CD4-positive, alpha-beta T cell treated with Interleukin-6 at 100 ng/mL for 8 hours (primary cell): Measurements from ENCODE around the gene RDH5.

ENCODE experiments used
- DNase-seq: peaks from one replicate; pipeline ENCODE4 v3.0.0-alpha.2; 2020; ENCODE audit warnings: mixed read lengths, low spot score

Gene RDH5, protein sequence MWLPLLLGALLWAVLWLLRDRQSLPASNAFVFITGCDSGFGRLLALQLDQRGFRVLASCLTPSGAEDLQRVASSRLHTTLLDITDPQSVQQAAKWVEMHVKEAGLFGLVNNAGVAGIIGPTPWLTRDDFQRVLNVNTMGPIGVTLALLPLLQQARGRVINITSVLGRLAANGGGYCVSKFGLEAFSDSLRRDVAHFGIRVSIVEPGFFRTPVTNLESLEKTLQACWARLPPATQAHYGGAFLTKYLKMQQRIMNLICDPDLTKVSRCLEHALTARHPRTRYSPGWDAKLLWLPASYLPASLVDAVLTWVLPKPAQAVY

DNA sequence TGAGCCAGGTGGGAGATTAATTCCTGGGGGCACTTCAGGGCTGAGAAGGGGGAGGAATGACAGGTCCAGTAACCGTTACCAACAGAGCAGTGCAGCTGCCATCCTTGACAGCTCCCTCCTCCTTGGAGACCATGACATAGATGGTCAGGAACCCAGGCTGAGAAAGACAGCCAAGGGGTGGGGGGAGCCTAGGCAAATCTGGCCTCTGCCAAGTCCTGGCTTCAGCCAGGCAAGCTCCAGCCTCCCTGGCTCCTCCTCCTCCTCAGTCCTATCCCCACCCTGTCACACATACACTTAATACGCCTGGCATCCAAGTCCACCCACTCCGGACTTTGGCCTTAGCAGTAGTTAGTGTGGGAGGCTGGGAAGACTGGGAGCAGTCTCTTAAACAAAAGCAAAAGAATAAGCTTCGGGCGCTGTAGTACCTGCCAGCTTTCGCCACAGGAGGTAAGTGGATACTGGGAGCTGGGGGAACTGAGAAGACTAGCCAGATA is at the start of gene RDH5:
TSS of gene RDH5 (plus strand) at position 323 of the 494 bp plus-strand sequence. CDS start 792 bp downstream, outside the sequence.
- DNase-seq: no peak

DNA sequence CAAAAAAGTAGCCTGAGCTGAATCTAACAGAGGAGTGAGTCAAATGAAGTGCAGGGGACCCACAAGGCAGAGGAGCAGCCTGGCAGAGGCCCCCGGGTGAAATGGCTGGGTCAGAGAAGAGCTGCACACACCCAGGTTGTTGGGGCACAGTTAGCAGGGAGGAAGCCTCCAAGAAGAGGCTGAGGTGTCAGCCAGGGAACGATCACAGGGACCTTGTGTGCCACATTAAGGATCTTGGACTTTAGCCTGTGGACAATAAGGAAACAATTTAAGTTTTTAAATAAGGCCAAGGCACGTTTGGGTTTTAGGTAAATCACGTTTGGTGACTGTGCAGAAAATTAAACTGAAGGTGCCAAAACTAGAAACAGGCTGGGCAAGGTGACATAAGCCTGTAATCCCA is 48.4 kb upstream of the RDH5 start:
- no peak for DNase-seq

DNA sequence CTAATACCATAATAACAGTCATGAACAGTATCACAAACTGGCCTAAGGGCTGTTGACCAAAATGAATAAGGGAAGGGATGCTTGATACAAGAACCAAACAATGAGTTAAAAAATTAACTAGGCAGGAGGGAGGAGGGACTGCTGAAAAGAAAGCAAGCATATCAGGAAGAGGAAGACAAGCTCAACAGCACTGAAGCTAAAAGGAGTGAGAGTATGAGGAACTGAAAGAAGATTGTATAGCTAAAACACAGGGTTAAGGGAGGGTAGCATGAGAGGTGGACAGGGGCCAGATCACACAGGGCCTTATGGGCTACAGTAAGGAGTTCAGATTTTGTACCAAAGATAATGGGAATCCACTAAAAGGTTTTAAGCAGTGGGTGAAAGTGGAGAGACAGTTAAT is 46.6 kb upstream of the RDH5 start:
- no peak for DNase-seq

DNA sequence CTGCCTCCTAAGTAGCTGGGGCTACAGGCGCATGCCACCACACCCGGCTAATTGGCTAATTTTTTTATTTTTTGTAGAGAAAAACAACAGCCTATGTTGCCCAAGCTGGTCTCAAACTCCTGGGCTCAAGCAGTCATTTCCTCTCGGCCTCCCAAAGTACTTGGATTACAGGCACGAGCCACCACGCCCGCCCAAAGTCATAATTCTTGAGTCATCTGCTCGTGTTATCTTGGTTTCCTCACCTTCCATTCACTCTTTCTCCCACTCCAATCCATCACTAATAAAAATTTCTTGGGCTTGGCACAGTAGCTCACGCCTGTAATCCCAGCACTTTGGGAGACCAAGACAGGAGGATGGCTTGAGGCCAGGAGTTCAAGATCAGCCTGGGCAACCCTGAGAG is 44.5 kb upstream of the RDH5 start:
- no peak for DNase-seq

DNA sequence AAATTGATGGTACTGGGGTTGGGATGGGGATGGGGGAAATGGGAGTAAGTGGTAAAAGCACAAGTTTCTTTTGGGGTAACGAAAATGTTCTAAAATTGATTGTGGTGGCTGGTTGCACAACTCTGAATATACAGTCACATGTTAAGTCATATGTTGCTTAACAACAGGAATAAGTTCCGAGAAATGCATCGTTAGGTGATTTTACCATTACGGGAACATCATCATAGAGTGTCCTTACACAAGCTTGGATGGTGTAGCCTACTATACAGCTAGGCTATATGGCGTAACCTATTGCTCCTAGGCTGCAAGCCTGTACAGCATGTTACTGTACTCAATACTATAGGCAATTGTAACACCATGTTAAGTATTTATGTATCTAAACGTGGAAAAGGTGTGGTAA is 43.5 kb upstream of the RDH5 start:
- DNase-seq: no peak

DNA sequence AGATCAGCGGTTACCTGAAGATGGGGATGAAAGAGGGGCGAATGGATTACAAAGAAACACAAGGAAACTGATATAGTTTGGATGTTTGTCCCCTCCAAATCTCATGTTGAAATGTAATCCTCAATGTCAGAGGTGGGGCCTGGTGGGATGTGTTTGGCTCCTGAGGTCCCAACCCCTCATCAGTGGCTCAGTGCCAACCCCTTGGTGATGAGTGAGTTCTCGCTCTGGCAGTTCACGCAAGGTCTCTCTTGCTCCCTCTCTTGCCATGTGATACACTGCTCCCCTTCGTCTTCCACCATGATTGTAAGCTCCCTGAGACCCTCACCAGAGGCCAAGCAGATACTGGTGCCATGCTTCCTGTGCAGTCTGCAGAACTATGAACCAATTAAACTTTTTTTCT is 40.5 kb upstream of the RDH5 start:
- no peak for DNase-seq

DNA sequence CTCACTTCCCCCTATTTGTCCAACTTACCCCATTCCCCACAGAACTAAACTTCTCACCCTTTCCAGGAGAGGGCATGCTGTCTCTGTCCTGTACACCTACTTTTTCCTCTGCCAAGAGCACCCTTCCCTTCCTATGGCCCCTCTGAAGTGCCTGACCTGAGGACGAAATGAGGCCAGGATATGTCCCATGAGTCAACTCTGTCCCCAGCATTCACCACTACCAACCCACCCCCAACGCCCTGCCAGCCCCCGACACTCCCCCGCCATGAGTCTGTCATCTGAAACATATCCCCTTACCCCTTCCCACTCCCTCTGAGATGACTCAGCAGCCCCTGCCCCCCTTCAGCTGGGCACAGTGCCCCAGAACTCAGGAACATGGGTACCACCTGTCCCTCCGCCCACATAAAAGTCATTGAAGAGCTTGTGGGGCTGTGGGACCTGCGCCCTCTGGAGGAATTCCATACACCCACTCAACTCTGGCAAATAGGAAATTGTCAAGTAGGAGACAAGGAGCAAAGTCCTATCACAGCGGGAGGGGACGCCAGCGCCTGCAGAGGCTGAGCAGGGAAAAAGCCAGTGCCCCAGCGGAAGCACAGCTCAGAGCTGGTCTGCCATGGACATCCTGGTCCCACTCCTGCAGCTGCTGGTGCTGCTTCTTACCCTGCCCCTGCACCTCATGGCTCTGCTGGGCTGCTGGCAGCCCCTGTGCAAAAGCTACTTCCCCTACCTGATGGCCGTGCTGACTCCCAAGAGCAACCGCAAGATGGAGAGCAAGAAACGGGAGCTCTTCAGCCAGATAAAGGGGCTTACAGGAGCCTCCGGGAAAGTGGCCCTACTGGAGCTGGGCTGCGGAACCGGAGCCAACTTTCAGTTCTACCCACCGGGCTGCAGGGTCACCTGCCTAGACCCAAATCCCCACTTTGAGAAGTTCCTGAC is 38.8 kb upstream of the RDH5 start:
- no peak for DNase-seq

DNA sequence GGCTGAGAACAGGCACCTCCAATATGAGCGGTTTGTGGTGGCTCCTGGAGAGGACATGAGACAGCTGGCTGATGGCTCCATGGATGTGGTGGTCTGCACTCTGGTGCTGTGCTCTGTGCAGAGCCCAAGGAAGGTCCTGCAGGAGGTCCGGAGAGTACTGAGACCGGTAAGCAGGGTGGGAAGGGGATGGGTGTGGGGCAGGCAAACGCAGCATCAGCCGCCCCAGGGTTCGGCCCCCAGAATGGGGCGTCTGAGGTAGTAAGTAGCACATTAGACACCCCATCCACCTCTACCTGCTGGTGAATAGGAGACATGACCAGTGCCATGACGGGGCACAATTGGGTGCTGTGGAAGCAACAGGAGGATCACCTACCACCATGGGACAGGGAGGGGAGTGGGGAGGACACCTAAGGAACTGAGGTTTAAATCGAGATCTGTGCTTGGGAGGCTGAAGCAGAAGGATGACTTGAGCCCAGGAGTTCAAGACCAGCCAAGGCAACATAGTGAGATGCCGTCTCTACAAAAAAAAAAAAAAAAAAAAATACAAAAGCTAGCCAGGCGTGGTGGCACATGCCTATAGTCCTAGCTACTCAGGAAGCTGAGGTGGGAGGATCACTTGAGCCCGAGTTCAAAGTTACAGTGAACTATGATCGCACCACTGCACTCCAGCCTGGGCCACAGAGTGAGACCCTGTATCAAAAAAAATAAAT is 38.0 kb upstream of the RDH5 start:
- no peak for DNase-seq

DNA sequence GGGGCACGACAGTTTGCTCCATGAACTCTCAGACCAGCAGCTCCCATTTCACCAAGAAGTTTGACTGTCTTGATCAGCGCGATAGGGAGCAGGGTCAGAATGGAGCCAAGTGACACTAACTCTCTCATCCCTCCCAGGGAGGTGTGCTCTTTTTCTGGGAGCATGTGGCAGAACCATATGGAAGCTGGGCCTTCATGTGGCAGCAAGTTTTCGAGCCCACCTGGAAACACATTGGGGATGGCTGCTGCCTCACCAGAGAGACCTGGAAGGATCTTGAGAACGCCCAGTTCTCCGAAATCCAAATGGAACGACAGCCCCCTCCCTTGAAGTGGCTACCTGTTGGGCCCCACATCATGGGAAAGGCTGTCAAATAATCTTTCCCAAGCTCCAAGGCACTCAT is 36.5 kb upstream of the RDH5 start:
- no peak for DNase-seq

DNA sequence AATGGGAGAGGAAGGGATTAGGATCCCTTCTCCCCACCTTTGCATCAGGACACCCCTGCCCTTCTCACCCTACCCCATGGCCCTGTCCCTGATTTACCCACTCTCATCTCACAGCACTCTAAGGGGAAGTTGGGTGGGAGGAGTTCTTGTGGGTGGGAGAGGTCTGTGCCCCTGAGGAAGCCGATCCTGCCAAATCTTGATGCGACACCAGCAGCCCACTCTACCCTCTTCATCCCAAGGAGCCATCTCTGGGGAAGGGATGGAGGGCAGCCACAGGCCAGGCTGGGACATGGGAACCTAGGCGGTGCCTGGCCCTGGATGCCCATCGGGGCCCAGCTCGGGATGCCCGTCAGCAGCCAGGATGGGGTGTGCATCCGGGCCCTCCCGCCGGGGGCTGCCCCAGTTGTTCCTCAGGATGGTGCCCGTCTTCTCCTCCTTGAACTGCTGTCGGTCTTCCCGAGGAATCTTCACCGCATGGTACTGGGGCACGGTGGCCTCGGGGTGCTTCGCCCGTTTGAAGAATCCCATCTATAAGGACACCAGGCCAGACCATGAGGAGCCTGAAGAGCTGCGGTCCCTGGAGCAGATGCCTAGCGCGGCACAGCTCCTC is 35.3 kb upstream of the RDH5 start:
- no peak for DNase-seq

DNA sequence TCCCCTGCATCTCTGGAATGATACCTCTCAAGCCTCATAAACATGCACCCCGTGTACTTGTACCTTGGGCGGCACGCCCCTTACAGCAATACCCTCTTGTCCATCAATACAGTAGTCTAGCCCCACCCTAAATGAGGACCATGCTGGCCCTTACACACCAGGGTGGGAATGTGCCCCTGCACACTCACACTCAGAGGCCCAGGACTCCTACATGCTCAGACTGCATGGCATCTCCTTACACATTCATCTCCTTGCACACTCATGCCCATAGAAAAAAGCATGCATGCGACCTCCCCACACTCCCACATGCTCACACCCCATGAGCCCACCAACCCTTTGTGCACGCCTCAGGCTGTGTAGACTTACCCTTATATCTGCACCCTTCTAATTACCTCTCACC is 34.5 kb upstream of the RDH5 start:
- no peak for DNase-seq

DNA sequence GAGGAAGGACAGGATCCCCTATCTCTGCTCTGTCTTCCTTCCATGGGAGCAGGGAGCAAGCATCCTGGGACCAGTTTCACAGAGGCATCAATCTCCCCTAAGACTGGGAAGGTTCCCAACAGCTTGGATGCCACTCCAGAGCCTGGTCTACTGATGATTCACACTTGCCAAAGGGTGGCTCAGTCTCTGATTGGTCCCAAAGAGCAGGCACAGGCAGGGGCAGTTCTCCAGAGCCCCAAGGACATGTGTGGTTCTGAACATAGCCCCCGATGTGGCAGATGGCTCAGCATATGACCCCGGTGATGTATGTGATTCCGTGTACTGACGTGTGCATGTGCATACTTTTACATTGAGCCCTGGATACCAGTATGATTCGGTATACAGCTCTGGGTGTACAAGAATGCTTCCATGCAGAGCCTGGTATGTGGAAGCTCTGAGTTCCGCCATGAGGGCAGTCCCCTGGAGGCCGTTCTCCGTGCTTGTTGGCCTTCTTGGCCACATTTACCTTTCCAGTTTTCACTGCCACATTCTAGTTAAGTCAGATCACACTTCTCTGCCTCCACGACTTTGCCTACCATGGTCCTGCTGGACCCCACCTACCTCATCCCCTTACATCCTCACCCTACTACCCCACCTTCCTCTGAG is 33.7 kb upstream of the RDH5 start:
- DNase-seq: no peak

DNA sequence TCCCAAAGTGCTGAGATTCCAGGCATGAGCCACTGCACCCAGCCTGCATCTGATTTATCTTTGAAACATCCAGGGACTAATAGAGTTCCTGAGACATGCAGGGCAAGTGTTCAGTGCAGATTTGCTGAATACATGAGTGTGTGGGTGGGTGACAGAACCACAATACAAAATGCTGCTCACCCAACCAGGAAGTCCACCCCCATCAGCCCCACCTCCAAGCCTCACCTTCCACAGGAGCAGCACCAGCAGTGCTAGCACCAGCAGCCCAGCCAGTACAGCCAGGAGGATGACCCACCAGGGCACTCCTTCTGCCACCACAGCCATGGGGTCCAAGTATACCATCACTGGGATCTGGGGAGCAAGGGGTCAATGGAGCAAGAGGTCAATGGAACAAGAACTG is 32.4 kb upstream of the RDH5 start:
- DNase-seq: no peak

DNA sequence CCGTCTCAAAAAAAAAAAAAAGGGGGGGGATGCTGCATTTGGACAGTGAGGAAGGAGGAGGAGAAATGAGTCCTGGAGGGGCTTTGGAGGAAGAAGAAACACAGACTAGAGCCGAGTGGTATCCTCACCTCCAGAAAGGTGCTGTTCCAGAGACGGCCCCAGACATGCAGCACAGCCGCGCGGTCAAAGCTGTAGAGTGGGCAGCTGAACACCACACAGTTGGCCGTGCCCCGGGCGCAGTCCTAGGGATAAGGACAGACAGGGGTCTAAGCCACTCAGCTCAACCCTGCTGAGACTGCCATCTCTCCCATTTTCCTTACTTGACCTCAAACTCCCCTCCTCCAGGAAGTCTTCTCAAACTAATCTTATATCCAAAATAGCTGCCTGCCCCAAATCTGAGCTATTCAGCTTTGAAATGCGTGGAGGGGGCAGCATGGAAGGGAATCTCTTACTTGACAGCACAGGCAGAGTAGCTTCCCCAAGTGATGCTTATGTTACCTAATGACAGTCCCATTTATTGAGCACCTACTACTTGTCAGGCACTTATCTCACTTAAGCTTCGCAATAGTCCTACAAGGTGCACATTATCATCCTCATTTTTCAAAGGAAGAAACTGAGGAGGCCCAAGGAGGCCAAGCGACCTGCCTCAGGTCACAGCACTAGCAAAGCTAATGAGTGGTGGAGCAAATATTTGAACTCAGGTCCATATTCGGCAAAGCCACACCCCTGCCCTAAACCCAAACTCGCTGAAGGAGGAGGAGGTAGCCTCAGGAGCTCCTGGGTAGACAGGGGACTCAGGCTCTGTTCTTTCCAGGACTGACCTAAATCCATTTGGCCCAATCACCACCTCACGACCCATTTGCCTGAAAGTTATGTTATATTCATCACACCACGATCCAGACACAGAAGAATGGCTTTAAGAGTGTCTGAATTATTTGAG is 31.2 kb upstream of the RDH5 start:
- no peak for DNase-seq

DNA sequence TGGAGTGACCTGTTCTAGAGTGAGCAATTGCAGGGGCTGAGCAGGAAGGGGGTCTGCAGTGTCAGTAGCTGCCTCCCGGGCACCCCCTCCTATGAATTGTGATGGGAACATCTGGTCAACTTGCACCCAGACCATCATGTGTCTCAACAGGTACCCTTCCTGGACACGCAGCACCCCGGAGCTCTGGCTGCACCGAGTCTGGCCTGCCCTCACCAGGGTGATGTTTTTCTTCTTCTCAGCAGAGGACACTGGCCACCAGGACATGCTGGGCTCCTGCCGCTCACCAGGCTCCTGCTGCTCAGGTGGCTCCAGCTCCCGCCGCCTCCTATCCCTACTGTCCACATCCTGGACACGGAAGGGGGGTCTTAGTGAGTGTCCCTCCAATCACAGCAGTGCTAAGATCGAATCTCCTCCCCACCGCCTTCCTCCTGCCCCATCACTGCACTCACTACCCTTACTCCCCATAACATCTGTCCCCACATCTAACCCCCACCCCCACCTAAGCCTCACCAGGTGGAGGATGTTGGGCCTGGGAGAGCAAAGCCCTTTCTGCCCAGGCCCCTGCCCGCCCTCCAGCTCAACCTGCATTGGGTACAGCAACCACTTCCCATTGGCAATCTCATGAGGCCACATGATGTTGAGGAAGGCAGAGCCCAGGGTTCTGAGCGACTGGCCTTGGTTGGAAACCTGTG is 27.4 kb upstream of the RDH5 start:
- DNase-seq: no peak

DNA sequence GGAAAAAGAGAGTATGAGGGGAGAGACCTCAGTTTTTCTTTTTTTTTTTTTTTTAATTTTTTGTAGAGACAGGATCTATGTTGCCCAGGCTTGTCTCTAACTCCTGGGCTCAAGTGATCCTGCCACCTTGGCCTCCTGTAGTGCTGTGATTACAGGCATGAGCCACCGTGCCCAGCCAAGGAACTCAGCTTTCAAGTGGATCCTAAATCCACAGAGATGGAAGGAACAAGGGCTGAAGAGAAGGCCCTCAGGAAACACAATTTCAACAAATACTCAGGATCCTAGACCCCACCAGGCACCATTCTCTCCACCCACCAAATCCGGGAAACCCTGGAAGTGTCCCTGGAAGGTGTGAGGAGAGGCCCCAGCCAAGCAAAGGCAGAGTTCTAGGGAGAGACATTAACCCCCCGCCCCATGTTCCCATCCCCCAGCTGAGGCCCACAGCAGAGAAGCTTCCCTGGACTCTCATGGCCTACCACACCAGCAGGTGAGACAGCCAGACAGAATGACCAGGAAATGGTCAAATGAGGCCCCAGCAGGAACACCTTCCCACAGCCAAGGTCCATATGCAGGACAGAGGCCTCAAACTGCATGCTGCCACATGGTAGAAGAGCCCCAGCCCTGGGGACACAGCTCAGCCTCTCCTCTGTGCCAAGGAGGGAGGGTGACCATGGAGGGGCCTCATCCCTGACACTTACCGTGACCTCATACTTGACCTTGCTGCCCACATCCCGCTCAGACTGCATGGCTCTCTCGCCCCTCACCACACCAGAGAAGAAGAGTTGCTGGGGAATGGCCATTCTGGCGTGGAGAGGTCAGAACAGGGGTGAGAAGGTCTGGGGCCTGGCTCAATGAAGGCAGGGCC is 26.6 kb upstream of the RDH5 start:
- no peak for DNase-seq

DNA sequence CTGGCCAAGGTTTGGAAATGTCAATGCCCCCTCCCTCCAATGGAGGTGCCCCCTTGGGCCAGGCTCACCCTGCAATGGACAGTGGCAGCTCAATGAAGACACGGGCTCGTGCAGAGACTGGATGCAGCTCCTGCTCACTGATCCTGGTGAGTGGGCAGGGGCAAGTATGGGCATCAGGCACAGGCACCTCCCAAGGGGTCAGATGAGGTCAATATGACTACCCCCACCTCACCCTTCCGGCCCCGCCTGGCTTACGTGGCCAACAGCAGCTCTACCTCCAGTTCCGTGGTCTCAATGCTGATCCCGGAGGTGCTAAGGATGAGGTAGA is 26.0 kb upstream of the RDH5 start:
- DNase-seq: no peak

DNA sequence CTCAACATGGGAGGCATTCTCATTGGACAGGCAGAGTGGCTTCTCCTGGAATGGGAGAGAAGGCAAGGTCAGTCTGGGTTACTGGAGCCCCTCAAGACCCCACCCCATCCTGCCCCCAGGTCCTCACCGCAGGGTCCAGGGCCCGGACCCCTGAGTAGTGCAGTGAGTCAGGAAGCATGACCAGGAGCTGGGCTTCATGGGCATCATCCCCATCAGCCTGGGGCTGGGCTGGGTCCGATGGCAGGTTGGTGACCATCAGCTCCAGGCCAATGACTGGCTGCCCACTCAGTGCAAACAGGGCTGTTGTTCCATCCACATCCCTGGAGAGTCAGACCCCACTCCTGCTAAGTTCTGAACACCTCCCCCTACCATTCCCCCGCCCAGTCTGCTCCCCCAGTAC is 25.5 kb upstream of the RDH5 start:
- DNase-seq: no peak

DNA sequence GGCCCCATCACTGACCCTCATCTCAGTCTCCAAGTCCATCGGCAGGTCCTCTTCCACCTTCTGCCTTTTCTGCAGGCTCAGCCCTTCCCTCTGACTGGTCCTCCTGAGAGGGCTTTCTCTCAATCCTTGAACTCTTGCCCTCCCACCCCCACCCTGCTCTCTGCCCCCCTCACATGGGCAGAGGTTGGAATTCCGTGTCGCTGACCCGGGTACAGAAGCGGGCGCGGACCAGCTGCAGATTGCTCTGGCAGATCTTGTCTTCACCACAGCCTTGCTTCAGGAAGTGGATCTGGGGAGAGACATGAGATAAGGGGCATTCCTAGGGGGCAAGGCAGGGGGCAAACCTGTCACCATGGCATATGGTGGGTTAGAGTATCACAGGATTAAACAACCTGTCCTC is 24.8 kb upstream of the RDH5 start:
- DNase-seq: no peak
